ENCODE measurements around the gene CADPS.

CADPS gene

GRCh38 chr3:62873761-62874710 lies 1.2 kb downstream of the CADPS start:
- no peak for DNase-seq (ENCODE audit: low spot score)

GRCh38 chr3:62873451-62873760 lies 1.8 kb downstream of the CADPS start:
- DNase-seq (ENCODE audit: low spot score) = no peak

DNA sequence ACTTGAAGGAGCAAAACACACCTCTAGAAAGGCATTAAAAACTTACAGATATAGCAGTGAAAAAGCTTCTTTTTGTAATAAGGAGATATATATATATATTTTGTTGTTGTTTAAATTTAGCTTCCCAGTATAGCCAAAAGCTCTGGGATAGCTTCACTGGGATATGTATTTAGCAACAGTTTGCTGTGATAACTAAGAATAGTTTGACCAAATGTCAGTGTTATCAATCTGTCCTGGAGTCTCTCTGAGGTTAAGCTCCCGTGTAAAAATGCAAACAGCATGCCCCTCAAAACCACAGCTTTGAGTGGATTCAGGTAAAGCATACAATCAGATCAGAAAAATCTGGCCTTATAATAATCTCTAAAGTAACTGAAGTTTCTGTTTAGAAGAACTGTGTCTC lies 2.9 kb downstream of the CADPS start:
- no peak for DNase-seq (ENCODE audit: low spot score)

DNA sequence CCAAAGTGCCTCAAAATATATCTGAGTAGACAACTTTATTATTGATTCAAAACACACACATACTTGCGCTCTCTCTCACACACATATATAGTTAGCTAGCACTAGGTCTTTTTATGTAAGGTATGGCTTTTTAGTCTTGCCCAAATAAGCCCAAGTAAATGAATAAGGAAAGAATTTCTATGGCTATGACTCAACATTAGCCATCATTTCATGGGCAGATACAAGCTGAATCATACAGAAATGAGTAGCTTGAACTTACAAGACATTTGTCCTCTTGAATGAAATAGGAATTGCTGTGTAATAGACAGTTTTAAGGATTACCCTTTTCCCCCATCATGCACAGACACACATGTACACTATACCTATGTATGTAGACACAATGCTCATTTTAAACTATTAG lies 4.9 kb downstream of the CADPS start:
- DNase-seq (ENCODE audit: low spot score) = no peak

DNA sequence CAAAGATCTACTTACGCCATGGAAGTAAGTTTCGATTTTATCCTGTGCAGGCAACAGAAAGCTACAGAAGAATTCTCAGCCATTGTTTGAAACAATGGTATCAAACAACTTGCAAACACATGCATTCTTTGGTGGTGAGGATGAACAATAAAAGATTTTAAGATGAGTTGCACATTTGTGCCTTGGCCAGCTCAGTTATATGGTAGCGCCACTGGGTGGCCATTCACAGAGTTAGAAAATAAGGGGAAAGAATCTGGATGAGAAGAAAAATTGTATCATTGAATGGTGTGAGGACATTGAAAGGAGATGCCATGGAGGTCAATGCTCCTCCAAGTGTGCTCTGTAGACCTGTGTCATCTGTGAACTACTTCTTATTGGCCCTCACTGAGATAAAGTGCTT lies 11.6 kb downstream of the CADPS start:
- DNase-seq (ENCODE audit: low spot score) = no peak

GRCh38 chr3:62859203-62859791 lies 15.9 kb downstream of the CADPS start:
- DNase-seq (ENCODE audit: low spot score) = no peak

- DNase-seq (ENCODE audit: low spot score) = no peak
Measured at GRCh38 chr3:62845996-62846395, 29.2 kb downstream of the CADPS start.

- DNase-seq (ENCODE audit: low spot score) = no peak
Measured at GRCh38 chr3:62843508-62843907, 31.7 kb downstream of the CADPS start.

- no peak for DNase-seq (ENCODE audit: low spot score)
Measured at GRCh38 chr3:62839748-62840147, 35.5 kb downstream of the CADPS start.

DNA sequence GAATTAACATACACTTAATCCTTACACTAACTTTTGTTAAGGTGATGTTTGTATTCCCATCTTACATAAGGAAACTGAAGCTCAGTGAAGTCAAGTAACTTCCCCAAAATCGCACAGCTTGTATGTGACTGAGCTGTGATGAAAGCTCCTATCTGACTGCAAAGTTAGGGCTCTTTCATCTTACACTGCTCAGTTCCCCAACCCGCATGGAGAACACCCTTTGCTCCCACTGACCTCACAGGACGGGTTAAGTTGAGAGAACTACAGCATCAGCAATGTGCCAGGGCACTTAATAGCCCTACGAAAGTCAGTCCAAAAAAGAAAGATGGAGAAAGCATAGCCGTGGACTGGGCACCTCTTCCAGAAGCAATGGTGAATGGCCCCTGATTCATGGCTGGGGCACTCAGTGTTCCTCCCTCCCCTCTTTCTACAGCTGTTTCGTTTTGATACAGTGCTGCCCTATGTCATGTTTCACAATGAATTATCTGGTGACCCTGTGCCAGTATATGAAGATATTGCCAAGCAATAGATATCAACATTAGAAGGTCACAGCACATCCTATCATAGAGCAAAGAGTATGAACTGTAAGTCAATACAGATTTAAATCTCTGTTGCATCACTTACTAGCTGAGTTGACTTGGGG lies 38.0 kb downstream of the CADPS start:
- no peak for DNase-seq (ENCODE audit: low spot score)

DNA sequence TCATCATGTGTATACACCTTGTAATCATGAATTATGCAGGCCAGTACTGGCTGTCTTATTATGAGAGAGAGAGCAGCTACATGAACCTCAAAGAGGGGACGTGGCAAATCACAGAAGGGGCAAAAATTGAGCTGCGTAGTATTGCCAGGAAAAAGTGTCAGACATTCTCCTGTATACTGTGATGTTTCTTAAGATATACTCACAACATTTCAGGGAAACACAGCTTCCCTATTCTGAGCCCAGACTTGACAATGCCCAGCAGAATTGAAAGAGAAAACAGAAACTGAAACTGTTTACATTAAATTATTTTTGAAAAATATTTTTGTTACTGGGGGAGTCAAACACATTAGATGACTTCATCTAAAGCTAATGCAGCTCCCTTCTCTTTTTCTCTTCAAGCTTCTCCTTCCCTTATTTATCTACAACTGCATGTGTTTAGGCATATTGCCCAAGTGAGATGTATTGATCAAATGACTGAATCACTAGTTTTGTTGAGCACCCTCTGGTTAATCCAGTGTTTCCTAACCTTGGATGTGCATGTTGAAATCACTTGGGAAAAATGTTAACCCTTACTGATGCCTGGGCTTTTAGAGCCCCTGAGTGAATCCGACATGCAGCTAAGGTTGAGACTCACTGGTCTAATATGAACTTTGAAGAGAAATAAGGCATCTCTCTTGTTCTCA lies 39.5 kb downstream of the CADPS start:
- DNase-seq (ENCODE audit: low spot score) = no peak

GRCh38 chr3:62833538-62833937 lies 41.7 kb downstream of the CADPS start:
- no peak for DNase-seq (ENCODE audit: low spot score)

DNA sequence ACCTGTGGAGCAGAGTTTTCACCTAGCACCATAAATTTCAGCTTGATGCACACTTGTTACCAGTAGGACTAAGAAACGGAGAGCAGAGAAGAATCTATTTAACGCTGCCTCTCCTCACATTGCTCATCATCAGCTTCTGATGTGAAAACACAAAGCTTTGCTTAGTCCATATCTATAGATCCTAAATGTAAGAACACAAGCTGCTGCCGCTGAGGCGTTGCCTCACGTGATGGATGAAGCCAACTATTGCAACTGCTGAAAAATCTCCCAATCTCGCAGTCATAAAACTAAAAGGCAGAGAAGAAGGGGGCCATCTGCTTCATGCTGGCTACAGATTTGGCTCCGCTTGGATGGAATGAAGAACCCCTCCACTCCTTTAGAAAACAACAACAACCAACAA lies 42.7 kb downstream of the CADPS start:
- DNase-seq (ENCODE audit: low spot score) = no peak

GRCh38 chr3:62830727-62831322 lies 44.4 kb downstream of the CADPS start:
- no peak for DNase-seq (ENCODE audit: low spot score)

GRCh38 chr3:62827550-62827949 lies 47.7 kb downstream of the CADPS start:
- DNase-seq (ENCODE audit: low spot score) = no peak

GRCh38 chr3:62824965-62825592 lies 50.1 kb downstream of the CADPS start:
- DNase-seq (ENCODE audit: low spot score) = no peak

DNA sequence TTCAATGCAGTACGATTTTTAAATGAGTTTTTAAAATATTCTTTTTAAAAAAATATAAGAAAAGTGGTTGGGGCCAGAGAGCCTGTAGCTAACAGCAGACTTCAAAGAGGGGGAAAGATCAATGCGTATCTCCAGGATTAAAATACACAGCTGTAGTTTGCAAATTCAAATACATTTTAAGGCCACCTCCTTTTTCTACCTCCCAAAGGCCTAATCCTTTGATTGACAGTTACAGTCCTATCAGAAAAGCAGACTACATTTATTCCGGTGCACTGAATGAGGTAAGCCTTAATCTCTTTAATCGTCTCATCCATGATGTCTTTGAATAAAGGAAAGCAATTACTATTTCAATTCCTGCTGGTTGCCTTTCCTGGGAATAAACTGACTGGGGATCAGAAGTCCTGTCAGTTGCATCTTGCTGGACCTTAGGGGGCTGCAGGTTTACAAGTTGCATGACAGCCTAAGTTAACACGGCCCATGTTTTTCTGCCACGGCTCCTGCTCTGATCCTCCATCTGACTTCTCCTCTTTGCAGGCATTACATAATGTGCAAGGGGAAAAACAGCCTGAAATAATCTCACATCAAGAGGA lies 51.7 kb downstream of the CADPS start:
- no peak for DNase-seq (ENCODE audit: low spot score)

DNA sequence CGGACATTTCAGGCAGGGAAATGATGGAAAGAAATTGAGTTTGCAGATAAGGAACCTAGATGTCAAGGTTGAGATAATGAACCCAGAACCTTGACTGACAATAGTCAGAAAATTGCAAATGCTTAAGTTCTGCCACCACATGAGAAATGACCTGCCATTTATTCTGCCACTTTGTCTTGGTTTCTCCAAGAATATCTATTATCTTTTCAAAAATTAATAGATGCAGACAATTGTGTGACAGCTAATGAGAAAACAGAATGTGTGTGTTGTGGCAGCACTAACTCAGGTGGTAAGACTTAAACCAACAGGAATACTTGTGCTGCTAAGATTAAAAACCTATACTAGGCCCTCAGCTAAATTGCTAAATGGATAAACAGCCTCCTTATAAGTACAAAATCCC lies 52.3 kb downstream of the CADPS start:
- DNase-seq (ENCODE audit: low spot score) = no peak

- DNase-seq (ENCODE audit: low spot score) = no peak
Measured at GRCh38 chr3:62818347-62818746, 56.9 kb downstream of the CADPS start.

DNA sequence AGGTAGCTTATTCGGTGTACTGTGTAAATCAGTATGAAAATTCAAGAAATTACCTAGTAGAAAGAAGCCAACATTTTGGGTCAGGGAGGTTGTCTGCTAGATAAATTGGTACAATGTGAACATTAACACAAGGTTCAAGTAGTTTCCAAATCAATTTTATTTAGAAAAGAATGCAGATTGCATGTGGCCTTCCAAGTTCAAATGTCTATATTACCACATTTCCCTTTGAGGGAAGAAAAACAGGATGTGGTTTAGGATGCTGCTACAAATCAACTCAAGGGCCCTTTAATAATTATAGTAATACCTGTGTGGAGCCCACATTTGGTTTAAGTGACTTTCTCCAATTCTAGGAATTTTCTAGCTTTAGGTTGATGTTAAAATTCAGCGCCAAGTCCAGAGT lies 57.5 kb downstream of the CADPS start:
- DNase-seq (ENCODE audit: low spot score) = no peak

DNA sequence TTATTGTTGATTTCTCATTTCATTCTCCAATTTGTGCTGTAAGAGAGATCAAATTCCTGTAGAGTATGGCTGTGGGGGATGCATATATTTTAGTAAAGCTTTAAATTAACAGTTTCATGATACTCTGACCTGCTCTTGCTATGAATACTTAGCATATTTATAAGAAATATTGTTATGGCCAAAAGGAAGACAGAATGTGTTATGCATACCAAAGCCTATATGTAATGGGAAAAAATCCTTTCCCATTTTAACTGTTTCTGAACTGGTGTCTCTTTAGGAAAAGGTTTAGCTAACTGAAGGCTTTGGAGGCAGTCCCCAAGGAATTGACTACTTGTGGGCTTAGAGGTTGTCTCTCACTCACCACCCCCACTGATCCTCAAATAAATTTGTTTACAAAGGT lies 59.2 kb downstream of the CADPS start:
- DNase-seq (ENCODE audit: low spot score) = no peak
